Hepatocyte (in vitro differentiated cells): ENCODE results near the gene PMPCB. TPM values are rescaled to one million over a fixed set of nuclear protein-coding genes. Genes with fewer than 3 reads are reported as not detected.
A peak's percentile ranks its signal among the peaks of the same experiment; 100 is the strongest.

Source experiments
- DNase-seq: peaks from one replicate; pipeline ENCODE4 v3.0.0-alpha.2; 2016; ENCODE audit warnings: low spot score
- H2AFZ ChIP-seq: fragments of 200-600 bp; sonication (generic); 2 replicates; pipeline ENCODE4 v1.6.0; 2016; ENCODE audit warnings: antibody characterized with exemption, mild to moderate bottlenecking
- H3K27ac ChIP-seq: fragments of 200-600 bp; sonication (generic); 2 replicates; pipeline ENCODE4 v1.5.1; 2016; ENCODE audit warnings: mild to moderate bottlenecking
- H3K27me3 ChIP-seq: fragments of 200-600 bp; sonication (generic); 2 replicates; pipeline ENCODE4 v1.6.1; 2016
- H3K36me3 ChIP-seq: fragments of 200-600 bp; sonication (generic); replicated peaks from 2 replicates; pipeline ENCODE4 v1.5.1; 2016; ENCODE audit warnings: low read depth; ENCODE audit not compliant: insufficient read depth
- H3K4me1 ChIP-seq: fragments of 200-600 bp; sonication (generic); 2 replicates; pipeline ENCODE4 v1.5.1; 2016; ENCODE audit warnings: mild to moderate bottlenecking, moderate library complexity; ENCODE audit not compliant: insufficient read depth
- H3K4me2 ChIP-seq: fragments of 200-600 bp; sonication (generic); 2 replicates; pipeline ENCODE4 v1.6.0; 2016
- H3K4me3 ChIP-seq: fragments of 200-600 bp; sonication (generic); 2 replicates; pipeline ENCODE4 v1.5.1; 2016; ENCODE audit warnings: mild to moderate bottlenecking
- H3K79me2 ChIP-seq: fragments of 200-600 bp; sonication (generic); 2 replicates; pipeline ENCODE4 v1.6.0; 2017; ENCODE audit warnings: mild to moderate bottlenecking
- H3K9me2 ChIP-seq: fragments of 200-600 bp; sonication (generic); replicated peaks from 2 replicates; pipeline ENCODE4 v1.6.0; 2017; ENCODE audit warnings: mild to moderate bottlenecking; ENCODE audit not compliant: insufficient read depth
- H3K9me3 ChIP-seq: fragments of 200-600 bp; sonication (generic); 2 replicates; pipeline ENCODE4 v1.5.1; 2016; ENCODE audit warnings: low read depth, mild to moderate bottlenecking
- H4K20me1 ChIP-seq: fragments of 200-600 bp; sonication (generic); 2 replicates; pipeline ENCODE4 v1.6.0; 2016; ENCODE audit warnings: mild to moderate bottlenecking; ENCODE audit not compliant: insufficient read depth, poor library complexity, severe bottlenecking
- EZH2 ChIP-seq: fragments of 200-600 bp; sonication (generic); IDR thresholded peaks from 2 replicates; pipeline ENCODE4 v1.6.1; 2016; ENCODE audit warnings: antibody characterized with exemption, mild to moderate bottlenecking, borderline replicate concordance
- EZH2phosphoT487 ChIP-seq: fragments of 200-600 bp; sonication (generic); IDR thresholded peaks from one replicate; pipeline ENCODE4 v1.6.1; 2018; ENCODE audit warnings: antibody characterized with exemption, mild to moderate bottlenecking, low read depth, moderate library complexity; ENCODE audit not compliant: unreplicated experiment, severe bottlenecking
- WGBS: methylation state at CpG from one replicate; pipeline ENCODE4 v1.1.6; 2016; ENCODE audit warnings: low lambda C conversion rate; ENCODE audit errors: missing lambda C conversion rate; 5-methylcytosine and 5-hydroxymethylcytosine counted together
- polyA plus RNA-seq: library from polyadenylated mRNA; unstranded; fragments of >200 nt; fragmentation: Nextera tagmentation; extraction: Ambion mirVana; gene quantifications from 2 replicates; pipeline ENCODE4 v1.2.1, GENCODE V29; 2016
- total RNA-seq: library from RNA; depleted of rRNA; stranded (reverse); fragments of >200 nt; gene quantifications from 2 replicates; pipeline ENCODE4 v1.2.3, GENCODE V29; 2014
- TF ChIP-seq, protein P1 (sequence below): fragments of 200-600 bp; sonication (generic); IDR thresholded peaks from 2 replicates; pipeline ENCODE4 v1.5.1; 2016; ENCODE audit warnings: antibody characterized with exemption, mild to moderate bottlenecking; ENCODE audit not compliant: poor library complexity

Gene PMPCB
- total and polyA plus RNA-seq, 2 experiments from 2014 or later, result 63.0 to 67.6 TPM

DNA sequence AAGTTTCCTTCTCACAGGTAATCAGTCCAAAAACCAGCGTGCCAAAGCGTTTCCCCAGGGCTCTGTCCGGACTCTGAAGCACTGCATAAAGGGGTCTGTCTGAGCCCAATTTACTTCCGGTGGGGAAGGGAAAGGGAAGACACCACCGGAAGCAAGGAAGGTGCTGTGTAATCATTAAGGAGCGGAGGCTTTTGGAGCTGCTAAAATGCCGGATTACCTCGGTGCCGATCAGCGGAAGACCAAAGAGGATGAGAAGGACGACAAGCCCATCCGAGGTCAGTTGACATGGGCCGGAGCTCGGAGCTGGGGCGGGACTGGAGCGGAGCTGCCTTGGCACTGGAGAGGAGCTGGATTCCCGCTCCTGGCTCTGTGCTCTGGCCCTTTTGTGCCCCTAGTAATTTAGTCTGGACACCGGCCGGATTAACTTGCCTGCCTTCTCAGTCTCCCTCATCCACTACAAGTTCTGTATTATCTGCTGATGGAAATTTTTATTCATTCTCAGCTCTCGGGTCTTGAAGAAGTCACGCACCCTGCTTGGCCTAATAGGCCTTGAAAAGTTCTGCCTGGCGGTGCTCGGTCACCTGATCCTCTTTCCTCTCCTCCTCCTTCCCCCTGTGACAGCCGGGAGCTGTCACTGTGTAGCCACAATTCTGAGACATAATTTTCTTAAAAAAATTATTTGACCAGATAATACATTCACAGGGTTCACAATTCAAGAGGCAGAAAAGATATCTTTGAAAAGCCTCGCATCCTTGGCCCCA is 50.5 kb downstream of the PMPCB start, which contains the start of gene PSMC2:
TSS of gene PSMC2 (plus strand) at position 137 of the 761 bp plus-strand sequence. CDS start at position 206, 69 bp downstream.
- Histone ChIP-seq H3K4me1 (peaks cover 29% of the 10 kb centered on the region), H3K9me3 (no peaks in the 10 kb centered on the region), H3K27ac (peak within 1 kb of the TSS; percentile 92), H2AFZ (peak within 1 kb of the TSS; percentile 75), H3K9me2 (no peaks in the 10 kb centered on the region), H4K20me1 (peaks cover 36% of the 10 kb centered on the region), H3K79me2 (peaks cover 75% of the 10 kb centered on the region), H3K36me3 (no peaks in the 10 kb centered on the region), H3K4me3 (peak within 1 kb of the TSS; percentile 59), H3K4me2 (peak within 1 kb of the TSS; percentile 96), H3K27me3 (no peaks in the 10 kb centered on the region)
- TF ChIP-seq, protein P1, sequence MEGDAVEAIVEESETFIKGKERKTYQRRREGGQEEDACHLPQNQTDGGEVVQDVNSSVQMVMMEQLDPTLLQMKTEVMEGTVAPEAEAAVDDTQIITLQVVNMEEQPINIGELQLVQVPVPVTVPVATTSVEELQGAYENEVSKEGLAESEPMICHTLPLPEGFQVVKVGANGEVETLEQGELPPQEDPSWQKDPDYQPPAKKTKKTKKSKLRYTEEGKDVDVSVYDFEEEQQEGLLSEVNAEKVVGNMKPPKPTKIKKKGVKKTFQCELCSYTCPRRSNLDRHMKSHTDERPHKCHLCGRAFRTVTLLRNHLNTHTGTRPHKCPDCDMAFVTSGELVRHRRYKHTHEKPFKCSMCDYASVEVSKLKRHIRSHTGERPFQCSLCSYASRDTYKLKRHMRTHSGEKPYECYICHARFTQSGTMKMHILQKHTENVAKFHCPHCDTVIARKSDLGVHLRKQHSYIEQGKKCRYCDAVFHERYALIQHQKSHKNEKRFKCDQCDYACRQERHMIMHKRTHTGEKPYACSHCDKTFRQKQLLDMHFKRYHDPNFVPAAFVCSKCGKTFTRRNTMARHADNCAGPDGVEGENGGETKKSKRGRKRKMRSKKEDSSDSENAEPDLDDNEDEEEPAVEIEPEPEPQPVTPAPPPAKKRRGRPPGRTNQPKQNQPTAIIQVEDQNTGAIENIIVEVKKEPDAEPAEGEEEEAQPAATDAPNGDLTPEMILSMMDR, result no peak
- TF ChIP-seq EZH2 (no peak), EZH2phosphoT487 (no peak)
- DNase-seq, result peak; percentile 85
- WGBS, result 2% methylated on average over 25 of the region's 25 CpGs

DNA sequence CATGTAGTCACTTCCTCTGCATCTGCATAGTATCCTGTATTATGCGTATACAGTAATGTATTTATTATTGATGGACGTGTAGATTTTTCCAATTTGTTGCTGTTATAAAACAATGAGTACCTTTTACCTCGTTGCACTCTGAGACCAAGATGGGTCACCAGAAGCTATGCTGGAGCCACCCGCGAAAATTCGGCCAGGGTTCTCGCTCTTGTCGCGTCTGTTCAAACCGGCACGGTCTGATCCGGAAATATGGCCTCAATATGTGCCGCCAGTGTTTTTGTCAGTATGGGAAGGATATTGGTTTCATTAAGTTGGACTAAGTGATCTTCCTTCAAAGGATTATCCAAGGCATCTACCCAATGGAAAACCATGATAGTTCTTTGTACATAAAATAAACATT is 51.2 kb downstream of the PMPCB start:
- H4K20me1 ChIP-seq, result peaks cover 36% of the 10 kb centered on the region
- no peak for DNase-seq

DNA sequence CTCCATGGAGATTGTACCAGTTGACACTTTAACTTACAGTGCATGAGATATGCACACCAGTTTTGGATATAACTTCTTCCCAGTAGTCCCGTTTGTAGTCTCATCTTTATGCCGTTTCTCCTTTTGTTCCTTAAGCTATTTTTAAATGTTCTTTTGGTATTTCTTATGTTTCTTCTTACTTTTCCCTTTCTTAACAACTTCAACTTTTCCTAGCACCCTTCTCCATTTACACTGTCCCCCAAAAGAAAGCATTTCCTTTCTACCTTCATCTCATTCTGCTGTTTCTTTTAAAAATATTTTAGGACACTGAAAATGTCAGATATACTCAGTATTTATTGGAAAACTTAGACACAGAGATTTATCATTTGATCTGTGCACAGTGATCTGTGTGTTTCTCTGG is 51.7 kb downstream of the PMPCB start:
- Histone ChIP-seq H3K27ac (no peak overlapping the region), H4K20me1 (peaks cover 36% of the 10 kb centered on the region), H3K36me3 (no peaks in the 10 kb centered on the region), H3K9me2 (no peaks in the 10 kb centered on the region), H3K4me3 (peak overlapping the region; percentile 59), H3K4me1 (peaks cover 18% of the 10 kb centered on the region), H2AFZ (no peak overlapping the region), H3K4me2 (peak overlapping the region; percentile 96), H3K9me3 (no peaks in the 10 kb centered on the region), H3K27me3 (no peaks in the 10 kb centered on the region), H3K79me2 (peaks cover 75% of the 10 kb centered on the region)
- no peak for DNase-seq
- WGBS, result 84% methylated on average over 2 of the region's 2 CpGs
- TF ChIP-seq, protein P1, result no peak
- TF ChIP-seq EZH2, result no peak
- no peak for TF ChIP-seq EZH2phosphoT487

More for the DNA sequence above, 51.2 kb downstream of the PMPCB start:
- Histone ChIP-seq H2AFZ (peak overlapping the region; percentile 75), H3K27me3 (no peaks in the 10 kb centered on the region), H3K4me3 (peak overlapping the region; percentile 59), H3K9me3 (no peaks in the 10 kb centered on the region), H3K9me2 (no peaks in the 10 kb centered on the region), H3K36me3 (no peaks in the 10 kb centered on the region), H3K27ac (peak overlapping the region; percentile 92), H3K4me1 (peaks cover 21% of the 10 kb centered on the region), H3K4me2 (peak overlapping the region; percentile 96), H3K79me2 (peaks cover 75% of the 10 kb centered on the region)
- 26% methylated on average over 13 of the region's 13 CpGs for whole genome bisulfite sequencing
- TF ChIP-seq EZH2, result no peak
- no peak for TF ChIP-seq EZH2phosphoT487
- TF ChIP-seq, protein P1, result no peak
